ENCODE measurements around the gene RBMXL3.
"Not testable (repeated sequence)": the region's sequence is repeated elsewhere in the genome, so short reads cannot be mapped to it uniquely, and the experiment has no call there.

Gene RBMXL3

GRCh38 chrX:115189110-115189509 lies at the start of gene RBMXL3:
TSS of gene RBMXL3 (plus strand) at chrX:115189410. CDS start at chrX:115189442, 32 bp downstream.
- no peak for DNase-seq

GRCh38 chrX:115142057-115142456 lies 47.2 kb upstream of the RBMXL3 start:
- no peak for DNase-seq

GRCh38 chrX:115147220-115147619 lies 42.0 kb upstream of the RBMXL3 start:
- peak; percentile 20 for DNase-seq

- no peak for DNase-seq
Measured at GRCh38 chrX:115173181-115173580, 16.0 kb upstream of the RBMXL3 start.

GRCh38 chrX:115174548-115174947 lies 14.7 kb upstream of the RBMXL3 start:
- DNase-seq, result no peak

GRCh38 chrX:115177932-115178331 lies 11.3 kb upstream of the RBMXL3 start:
- DNase-seq, result no peak

GRCh38 chrX:115178473-115178872 lies 10.7 kb upstream of the RBMXL3 start:
- no peak for DNase-seq

GRCh38 chrX:115183980-115184379 lies 5.2 kb upstream of the RBMXL3 start:
- no peak for DNase-seq

- no peak for DNase-seq
Measured at GRCh38 chrX:115189646-115190635, 731 bp downstream of the RBMXL3 start.

- DNase-seq, result no peak
Measured at GRCh38 chrX:115190636-115191489, 1.7 kb downstream of the RBMXL3 start.

- DNase-seq, result no peak
Measured at GRCh38 chrX:115191490-115192243, 2.5 kb downstream of the RBMXL3 start.

GRCh38 chrX:115192244-115192700 lies 3.1 kb downstream of the RBMXL3 start:
- DNase-seq, result no peak

- no peak for DNase-seq
Measured at GRCh38 chrX:115204040-115204439, 14.8 kb downstream of the RBMXL3 start.

- DNase-seq, result not testable (repeated sequence)
Measured at GRCh38 chrX:115209547-115209946, 20.3 kb downstream of the RBMXL3 start.

- DNase-seq, result no peak
Measured at GRCh38 chrX:115214151-115214550, 24.9 kb downstream of the RBMXL3 start.

- no peak for DNase-seq
Measured at GRCh38 chrX:115214605-115215004, 25.4 kb downstream of the RBMXL3 start.

GRCh38 chrX:115217346-115217745 lies 28.1 kb downstream of the RBMXL3 start:
- DNase-seq, result not testable (repeated sequence)

GRCh38 chrX:115226929-115227328 lies 37.7 kb downstream of the RBMXL3 start:
- DNase-seq, result no peak

- no peak for DNase-seq
Measured at GRCh38 chrX:115229337-115230003, 40.3 kb downstream of the RBMXL3 start.

- no peak for DNase-seq
Measured at GRCh38 chrX:115232933-115233496, 43.8 kb downstream of the RBMXL3 start.

All from NCI-H2171 treated with DMSO at 0.1 percent for 48 hours (cell line).